ENCODE results near the gene RAD51. TPM values are rescaled to one million over a fixed set of nuclear protein-coding genes. Genes with fewer than 3 reads are reported as not detected.

Gene RAD51
- total RNA-seq, 6 donors from 2014 or later: 1.0 to 3.4 (median 2.1) TPM; not detected in 1

GRCh38 chr15:40736575-40736974 lies 41.6 kb downstream of the RAD51 start:
- ATAC-seq (ENCODE audit: low FRiP score in 2 of 2) (no peak), DNase-seq (no peak)
- H3K4me1 ChIP-seq: no peaks in the 10 kb centered on the region
- H3K27ac ChIP-seq: no peak overlapping the region
- H3K36me3 ChIP-seq: peaks cover 24 to 84% (median 60%) of the 10 kb centered on the region in 4 donors
- WGBS, 2 donors: 93 to 99% methylated on average over 4 of the region's 4 CpGs
- no peaks in the 10 kb centered on the region for H3K9me3 ChIP-seq
- H3K4me3 ChIP-seq: no peak overlapping the region
- H3K27me3 ChIP-seq: no peaks in the 10 kb centered on the region
- TF ChIP-seq POLR2A (IDR thresholded peaks at IDR 0.05) (no peak), EP300 (IDR thresholded peaks at IDR 0.05) (no peak), CTCF (IDR thresholded peaks at IDR 0.05) (no peak), POLR2AphosphoS5 (IDR thresholded peaks at IDR 0.05) (no peak)

GRCh38 chr15:40737048-40737447 lies 42.1 kb downstream of the RAD51 start:
- Histone ChIP-seq H3K4me3 (no peak overlapping the region), H3K27me3 (no peaks in the 10 kb centered on the region), H3K4me1 (no peaks in the 10 kb centered on the region), H3K9me3 (no peaks in the 10 kb centered on the region), H3K27ac (no peak overlapping the region), H3K36me3 (peaks cover 24 to 81% (median 63%) of the 10 kb centered on the region in 4 donors)
- no peak for DNase-seq
- no peak for ATAC-seq (ENCODE audit: low FRiP score in 2 of 2)
- TF ChIP-seq EP300 (IDR thresholded peaks at IDR 0.05): no peak
- no peak for TF ChIP-seq POLR2A (IDR thresholded peaks at IDR 0.05)
- TF ChIP-seq CTCF (IDR thresholded peaks at IDR 0.05): no peak
- no peak for TF ChIP-seq POLR2AphosphoS5 (IDR thresholded peaks at IDR 0.05)
- 83 to 98% methylated on average over 3 of the region's 3 CpGs for WGBS, 2 donors

- H3K36me3 ChIP-seq: peaks cover 24 to 95% (median 64%) of the 10 kb centered on the region in 4 donors
- DNase-seq (no peak), ATAC-seq (ENCODE audit: low FRiP score in 2 of 2) (no peak)
- 49 to 73% methylated on average over 2 of the region's 2 CpGs for WGBS, 2 donors
- H3K4me1 ChIP-seq: no peaks in the 10 kb centered on the region
- H3K27me3 ChIP-seq: no peaks in the 10 kb centered on the region
- no peaks in the 10 kb centered on the region for H3K9me3 ChIP-seq
- H3K27ac ChIP-seq: no peak overlapping the region
- TF ChIP-seq EP300 (IDR thresholded peaks at IDR 0.05) (no peak), POLR2A (IDR thresholded peaks at IDR 0.05) (no peak), CTCF (IDR thresholded peaks at IDR 0.05) (no peak), POLR2AphosphoS5 (IDR thresholded peaks at IDR 0.05) (no peak)
- H3K4me3 ChIP-seq: no peak overlapping the region
Observed at GRCh38 chr15:40739047-40739446, 44.1 kb downstream of the RAD51 start.

GRCh38 chr15:40739854-40740253 lies 44.9 kb downstream of the RAD51 start:
- no peak for ATAC-seq (ENCODE audit: low FRiP score in 2 of 2)
- H3K27me3 ChIP-seq: no peaks in the 10 kb centered on the region
- TF ChIP-seq CTCF (IDR thresholded peaks at IDR 0.05): no peak
- TF ChIP-seq POLR2AphosphoS5 (IDR thresholded peaks at IDR 0.05): no peak
- no peak for TF ChIP-seq EP300 (IDR thresholded peaks at IDR 0.05)
- no peak for TF ChIP-seq POLR2A (IDR thresholded peaks at IDR 0.05)
- H3K36me3 ChIP-seq: peaks cover 24 to 95% (median 67%) of the 10 kb centered on the region in 4 donors
- no peak for DNase-seq
- H3K4me3 ChIP-seq: no peak overlapping the region
- H3K4me1 ChIP-seq: peaks cover 0 to 3% (median 0%) of the 10 kb centered on the region in 4 donors
- H3K9me3 ChIP-seq: no peaks in the 10 kb centered on the region
- no peak overlapping the region for H3K27ac ChIP-seq
- WGBS, 2 donors: 96 to 97% methylated on average over 2 of the region's 2 CpGs

GRCh38 chr15:40743485-40743901 lies 48.5 kb downstream of the RAD51 start:
- Histone ChIP-seq H3K27me3 (no peaks in the 10 kb centered on the region), H3K36me3 (peaks cover 3 to 87% (median 44%) of the 10 kb centered on the region in 4 donors)
- WGBS, 2 donors: 66 to 77% methylated on average over 2 of the region's 2 CpGs

More at GRCh38 chr15:40743485-40743901, 48.5 kb downstream of the RAD51 start:
- no peak for ATAC-seq (ENCODE audit: low FRiP score in 2 of 2)
- DNase-seq: no peak
- Histone ChIP-seq H3K4me1 (peaks cover 0 to 7% (median 1%) of the 10 kb centered on the region in 4 donors), H3K27ac (peak overlapping the region in 3 of 4 donors; percentile 10 to 50 (median 19)), H3K9me3 (no peaks in the 10 kb centered on the region), H3K4me3 (no peak overlapping the region)
- no peak for TF ChIP-seq POLR2A (IDR thresholded peaks at IDR 0.05)
- TF ChIP-seq EP300 (IDR thresholded peaks at IDR 0.05): no peak
- no peak for TF ChIP-seq POLR2AphosphoS5 (IDR thresholded peaks at IDR 0.05)
- TF ChIP-seq CTCF (IDR thresholded peaks at IDR 0.05): no peak

Measured in upper lobe of left lung (tissue), 6 donors.